Measurements from ENCODE around the gene TMEM204.

Gene TMEM204

GRCh38 chr16:1601031-1601430 is 67.6 kb downstream of the TMEM204 start:
- no peak for DNase-seq

DNA sequence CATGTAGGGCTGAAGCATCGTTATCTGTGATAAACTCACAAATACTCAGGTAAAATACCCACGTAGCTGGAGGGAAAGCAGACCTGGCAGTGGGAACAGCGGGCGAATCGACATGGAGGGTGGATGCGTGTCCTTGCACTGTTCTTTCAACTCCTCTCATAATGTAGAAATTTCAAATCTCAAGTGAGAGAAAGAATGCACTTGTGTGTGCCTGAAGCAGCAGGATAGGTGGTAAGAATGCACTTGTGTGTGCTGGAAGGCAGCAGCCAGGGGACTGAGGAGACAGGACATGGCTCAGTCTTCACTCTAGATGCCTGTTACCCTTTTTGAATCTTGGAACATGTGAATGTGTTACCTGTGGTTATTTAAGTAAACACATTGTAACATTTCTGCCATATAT is 68.0 kb downstream of the TMEM204 start:
- no peak for DNase-seq

DNA sequence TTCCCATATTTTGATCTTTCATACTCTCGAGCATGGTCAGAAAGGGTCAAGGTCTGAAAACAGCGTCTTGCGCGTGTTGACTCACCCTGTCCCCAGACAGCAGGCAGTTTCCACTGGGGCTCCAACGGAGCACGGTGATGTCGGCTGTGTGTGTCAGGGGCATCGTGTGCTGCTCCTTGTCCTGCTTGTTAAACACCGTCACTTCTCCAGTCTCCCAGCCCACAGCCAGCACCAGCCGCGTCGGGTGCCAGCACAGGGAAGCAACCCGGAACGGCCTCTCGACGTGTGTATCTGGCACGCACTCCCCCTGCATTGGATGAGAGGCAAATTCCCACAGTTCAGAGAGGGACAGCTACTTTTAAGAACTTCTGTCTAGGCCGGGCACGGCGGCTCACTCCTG is 68.8 kb downstream of the TMEM204 start:
- no peak for DNase-seq
